ENCODE results near the gene NQO2. TPM values are rescaled to one million over a fixed set of nuclear protein-coding genes. Genes with fewer than 3 reads are reported as not detected.

NQO2 gene
- total RNA-seq, 1 donor from 2014 or later: 28.1 TPM

DNA sequence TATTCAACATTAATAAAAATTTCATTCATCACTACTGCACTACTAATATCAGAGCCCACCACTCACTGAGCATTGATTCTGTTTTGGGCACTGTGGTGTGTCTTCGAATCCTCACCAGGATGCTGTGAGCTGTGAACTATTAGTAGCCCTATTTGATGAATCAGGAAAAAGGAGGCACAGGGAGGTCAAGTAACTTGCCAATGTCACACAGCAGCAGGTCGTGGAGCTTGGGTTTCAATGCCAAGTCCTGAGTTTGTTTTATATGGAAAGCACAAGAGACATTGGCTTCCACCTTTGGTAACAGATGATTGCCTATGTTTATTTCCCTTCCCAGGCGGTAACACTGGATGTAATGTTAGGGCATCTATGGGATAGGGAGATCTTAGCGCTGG, 15.0 kb downstream of the NQO2 start:
- TF ChIP-seq, protein P1, sequence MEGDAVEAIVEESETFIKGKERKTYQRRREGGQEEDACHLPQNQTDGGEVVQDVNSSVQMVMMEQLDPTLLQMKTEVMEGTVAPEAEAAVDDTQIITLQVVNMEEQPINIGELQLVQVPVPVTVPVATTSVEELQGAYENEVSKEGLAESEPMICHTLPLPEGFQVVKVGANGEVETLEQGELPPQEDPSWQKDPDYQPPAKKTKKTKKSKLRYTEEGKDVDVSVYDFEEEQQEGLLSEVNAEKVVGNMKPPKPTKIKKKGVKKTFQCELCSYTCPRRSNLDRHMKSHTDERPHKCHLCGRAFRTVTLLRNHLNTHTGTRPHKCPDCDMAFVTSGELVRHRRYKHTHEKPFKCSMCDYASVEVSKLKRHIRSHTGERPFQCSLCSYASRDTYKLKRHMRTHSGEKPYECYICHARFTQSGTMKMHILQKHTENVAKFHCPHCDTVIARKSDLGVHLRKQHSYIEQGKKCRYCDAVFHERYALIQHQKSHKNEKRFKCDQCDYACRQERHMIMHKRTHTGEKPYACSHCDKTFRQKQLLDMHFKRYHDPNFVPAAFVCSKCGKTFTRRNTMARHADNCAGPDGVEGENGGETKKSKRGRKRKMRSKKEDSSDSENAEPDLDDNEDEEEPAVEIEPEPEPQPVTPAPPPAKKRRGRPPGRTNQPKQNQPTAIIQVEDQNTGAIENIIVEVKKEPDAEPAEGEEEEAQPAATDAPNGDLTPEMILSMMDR (IDR thresholded peaks at IDR 0.05; ENCODE audit: partially characterized antibody, unreplicated experiment): no peak
- Mint-ChIP-seq H3K4me3 (ENCODE audit: unreplicated experiment) (no peak overlapping the region), H3K4me1 (ENCODE audit: low read depth, unreplicated experiment) (no peaks in the 10 kb centered on the region), H3K9me3 (ENCODE audit: unreplicated experiment) (peaks cover 19% of the 10 kb centered on the region), H3K27ac (ENCODE audit: unreplicated experiment) (no peak overlapping the region), H3K27me3 (ENCODE audit: unreplicated experiment) (peaks cover 3% of the 10 kb centered on the region), H3K36me3 (ENCODE audit: unreplicated experiment) (peaks cover 47% of the 10 kb centered on the region)
- DNase-seq: no peak

DNA sequence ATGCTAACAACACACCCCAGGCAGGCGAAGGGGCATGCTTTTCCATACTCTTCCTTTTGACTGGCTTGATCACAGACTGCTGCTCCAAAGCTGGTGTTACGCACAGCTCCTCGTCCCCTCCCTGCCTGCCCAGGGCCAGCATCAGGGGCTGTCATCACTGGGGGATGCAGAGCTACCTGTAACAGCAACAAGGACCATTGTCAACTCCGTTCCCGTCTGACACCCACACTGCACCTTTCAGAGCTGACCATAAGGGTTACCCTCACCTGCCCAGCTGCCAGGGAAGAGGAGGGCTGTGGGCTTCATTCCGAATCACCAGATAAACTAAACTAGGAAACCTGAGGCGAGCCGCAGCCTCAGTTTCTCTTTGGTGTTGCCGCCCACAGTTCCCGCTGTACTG, 15.4 kb downstream of the NQO2 start:
- H3K4me1 Mint-ChIP-seq (ENCODE audit: low read depth, unreplicated experiment): no peaks in the 10 kb centered on the region
- H3K9me3 Mint-ChIP-seq (ENCODE audit: unreplicated experiment): peaks cover 19% of the 10 kb centered on the region
- H3K27me3 Mint-ChIP-seq (ENCODE audit: unreplicated experiment): peaks cover 3% of the 10 kb centered on the region
- TF ChIP-seq, protein P1 (IDR thresholded peaks at IDR 0.05; ENCODE audit: partially characterized antibody, unreplicated experiment): no peak
- H3K27ac Mint-ChIP-seq (ENCODE audit: unreplicated experiment): no peak overlapping the region
- peaks cover 47% of the 10 kb centered on the region for H3K36me3 Mint-ChIP-seq (ENCODE audit: unreplicated experiment)
- H3K4me3 Mint-ChIP-seq (ENCODE audit: unreplicated experiment): no peak overlapping the region
- no peak for DNase-seq

DNA sequence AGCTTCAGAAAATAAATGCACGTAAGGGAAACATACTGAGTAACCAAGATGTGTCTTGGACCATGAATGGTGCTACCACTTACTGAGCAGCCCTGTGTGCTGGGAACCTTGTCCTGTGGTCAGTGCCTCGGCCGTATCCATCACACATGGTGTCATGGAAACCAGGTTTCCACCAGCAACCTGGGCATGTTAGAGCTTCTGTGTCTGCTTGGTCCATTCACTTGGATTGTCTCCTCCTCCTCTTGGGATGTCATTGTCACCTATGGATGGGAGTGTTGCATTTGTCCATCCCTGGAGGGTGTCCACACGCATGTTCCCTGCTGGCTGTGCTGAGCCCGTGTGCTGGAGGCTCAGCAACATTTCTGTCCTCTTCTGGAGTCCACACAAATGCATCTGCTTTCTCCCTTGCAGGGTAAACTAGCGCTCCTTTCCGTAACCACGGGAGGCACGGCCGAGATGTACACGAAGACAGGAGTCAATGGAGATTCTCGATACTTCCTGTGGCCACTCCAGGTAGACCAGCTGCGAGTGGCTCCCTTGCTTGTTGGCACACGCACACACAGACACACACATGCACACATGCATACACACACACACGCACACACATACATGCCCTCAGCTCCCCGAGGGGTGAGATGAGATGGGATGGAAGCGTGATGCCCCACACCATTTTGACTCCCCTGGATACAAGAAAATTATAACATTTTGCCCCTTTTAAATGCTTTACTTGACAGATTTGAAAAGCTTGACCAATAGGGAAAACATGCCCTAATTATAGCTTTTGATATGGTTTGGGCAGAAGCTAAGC, 17.0 kb downstream of the NQO2 start:
- TF ChIP-seq, protein P1 (IDR thresholded peaks at IDR 0.05; ENCODE audit: partially characterized antibody, unreplicated experiment): no peak
- Mint-ChIP-seq H3K4me3 (ENCODE audit: unreplicated experiment) (no peak overlapping the region), H3K27me3 (ENCODE audit: unreplicated experiment) (peaks cover 3% of the 10 kb centered on the region), H3K4me1 (ENCODE audit: low read depth, unreplicated experiment) (no peaks in the 10 kb centered on the region), H3K9me3 (ENCODE audit: unreplicated experiment) (peaks cover 16% of the 10 kb centered on the region), H3K27ac (ENCODE audit: unreplicated experiment) (no peak overlapping the region), H3K36me3 (ENCODE audit: unreplicated experiment) (peaks cover 32% of the 10 kb centered on the region)
- DNase-seq: no peak

DNA sequence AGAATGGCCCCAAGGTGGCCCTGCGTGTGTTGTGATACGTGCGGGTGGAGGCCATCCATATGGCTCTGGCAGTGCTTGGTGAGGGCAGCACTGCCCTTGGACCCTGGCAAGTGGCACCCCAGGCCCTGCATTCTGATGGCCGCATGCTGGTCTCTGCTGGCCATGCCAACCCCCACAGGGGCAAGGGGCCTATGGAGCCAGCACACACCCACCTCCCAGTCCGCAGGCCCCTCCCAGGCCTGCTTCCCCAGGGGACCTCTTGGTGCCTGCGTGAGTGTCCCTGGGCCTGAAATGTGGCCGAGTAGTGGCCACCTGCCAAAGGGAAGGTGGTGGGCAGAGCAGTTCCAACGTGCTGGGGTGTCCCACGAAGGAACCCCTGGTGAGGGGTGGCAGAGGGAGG, 17.6 kb downstream of the NQO2 start:
- Mint-ChIP-seq H3K9me3 (ENCODE audit: unreplicated experiment) (peaks cover 13% of the 10 kb centered on the region), H3K4me1 (ENCODE audit: low read depth, unreplicated experiment) (no peaks in the 10 kb centered on the region), H3K27ac (ENCODE audit: unreplicated experiment) (no peak overlapping the region), H3K36me3 (ENCODE audit: unreplicated experiment) (peaks cover 26% of the 10 kb centered on the region), H3K4me3 (ENCODE audit: unreplicated experiment) (no peak overlapping the region), H3K27me3 (ENCODE audit: unreplicated experiment) (peaks cover 3% of the 10 kb centered on the region)
- TF ChIP-seq, protein P1 (IDR thresholded peaks at IDR 0.05; ENCODE audit: partially characterized antibody, unreplicated experiment): no peak
- DNase-seq: no peak

DNA sequence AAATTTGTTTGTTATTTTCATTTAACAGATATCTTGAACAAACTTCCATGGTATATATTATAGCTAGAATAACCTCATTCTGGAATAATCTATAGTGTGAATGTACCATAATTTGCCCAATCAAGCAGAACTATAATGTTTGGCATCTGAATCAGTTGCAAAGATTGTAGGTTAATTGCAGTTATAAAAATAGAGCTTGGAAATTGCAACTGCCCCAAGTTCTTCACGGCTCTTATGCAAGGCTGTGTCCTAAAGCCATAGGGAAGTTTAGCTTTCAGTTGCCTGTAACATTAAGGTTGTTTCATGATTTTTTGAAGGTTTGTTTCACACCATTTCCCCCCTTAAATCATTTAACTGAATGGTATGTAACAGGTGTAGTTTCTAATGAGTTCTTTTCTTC, 19.4 kb downstream of the NQO2 start:
- TF ChIP-seq, protein P1 (IDR thresholded peaks at IDR 0.05; ENCODE audit: partially characterized antibody, unreplicated experiment): no peak
- Mint-ChIP-seq H3K4me3 (ENCODE audit: unreplicated experiment) (no peak overlapping the region), H3K27me3 (ENCODE audit: unreplicated experiment) (peaks cover 3% of the 10 kb centered on the region), H3K4me1 (ENCODE audit: low read depth, unreplicated experiment) (peaks cover 12% of the 10 kb centered on the region), H3K27ac (ENCODE audit: unreplicated experiment) (no peak overlapping the region), H3K9me3 (ENCODE audit: unreplicated experiment) (peaks cover 13% of the 10 kb centered on the region), H3K36me3 (ENCODE audit: unreplicated experiment) (peaks cover 17% of the 10 kb centered on the region)
- no peak for DNase-seq

Data from glutamatergic neuron (in vitro differentiated cells).